Activated B cell treated with CpG ODN at 0.5 μM for 24 hours (primary cell): ENCODE data around the gene MOB4. TPM values are rescaled to one million over a fixed set of nuclear protein-coding genes. Genes with fewer than 3 reads are reported as not detected.

ENCODE experiments used
- ATAC-seq: fragments of 200-7000 bp; cut with Tn5 transposase; one replicate; pipeline ENCODE4 v1.10.0; 2021; ENCODE audit warnings: low read depth, mild to moderate bottlenecking, moderate library complexity
- CTCF ChIA-PET: fragments of 350-600 bp; sonication (Branson Sonifier 250); formaldehyde crosslinking; loops from one replicate; lab custom pipeline; 2021; ENCODE audit warnings: antibody characterized with exemption; lab: Charles Lee
- POLR2A ChIA-PET: fragments of 350-600 bp; sonication (Branson Sonifier 250); formaldehyde crosslinking; loops from one replicate; lab custom pipeline; 2021; ENCODE audit warnings: antibody characterized with exemption; lab: Charles Lee
- DNase-seq: peaks from one replicate; pipeline ENCODE4 v3.0.0; 2022
- H3K27ac Mint-ChIP-seq: one replicate; pipeline ENCODE4 v1.8.0; 2020; ENCODE audit warnings: mixed read lengths
- H3K27me3 Mint-ChIP-seq: one replicate; pipeline ENCODE4 v1.8.0; 2021; ENCODE audit warnings: mixed read lengths
- H3K36me3 Mint-ChIP-seq: one replicate; pipeline ENCODE4 v1.8.0; 2021; ENCODE audit warnings: low read depth, mixed read lengths
- H3K4me1 Mint-ChIP-seq: one replicate; pipeline ENCODE4 v1.8.0; 2021; ENCODE audit warnings: mixed read lengths
- H3K4me3 Mint-ChIP-seq: one replicate; pipeline ENCODE4 v1.8.0; 2020; ENCODE audit warnings: mild to moderate bottlenecking, mixed read lengths
- H3K9me3 Mint-ChIP-seq: one replicate; pipeline ENCODE4 v1.8.0; 2020; ENCODE audit warnings: mixed read lengths
- intact Hi-C: fragments of 100-400 bp; cut with micrococcal nuclease; formaldehyde crosslinking; loops from one replicate; pipeline ENCODE4 v1.15.1; 2024
- total RNA-seq: library from RNA; stranded (reverse); gene quantifications from 2 replicates; pipeline ENCODE4 v1.2.3, GENCODE V29; 2022
- TF ChIP-seq, protein P1 (sequence below): fragments of 200-600 bp; IDR thresholded peaks from one replicate; pipeline ENCODE4 v1.8.0; 2022; ENCODE audit warnings: antibody characterized with exemption, mild to moderate bottlenecking

The MOB4 gene
- total RNA-seq, 1 donor from 2014 or later: 22.1 TPM

DNA sequence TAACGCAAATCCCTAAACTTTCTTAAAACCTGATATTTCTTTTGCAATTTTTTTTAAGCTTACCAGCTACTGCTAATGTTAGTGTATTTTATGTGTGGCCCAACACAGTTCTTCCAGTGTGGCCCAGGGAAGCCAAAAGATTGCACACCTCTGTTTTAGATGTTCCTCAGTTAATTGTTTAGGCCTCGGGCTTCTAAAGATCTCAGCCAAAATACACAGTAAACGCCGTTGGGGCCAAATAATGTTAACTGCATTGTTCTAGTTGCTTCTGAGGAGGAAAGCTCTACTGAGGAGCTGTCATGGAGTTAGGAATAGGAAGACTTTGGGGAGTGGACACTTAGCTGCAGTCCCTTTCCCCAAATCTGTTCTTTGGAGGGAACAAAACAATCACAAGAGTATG, 13.7 kb upstream of the MOB4 start:
- ATAC-seq: no peak
- peak overlapping the region; percentile 97 for H3K4me3 Mint-ChIP-seq
- CTCF ChIA-PET: no interaction called here
- intact Hi-C loops: loop anchor here (5.0 to 10.0 kb wide), 2 partner anchors 575 to 707 kb away; partner anchors contain the start of genes GTF3C3 and PGAP1
- peak overlapping the region; percentile 94 for H3K27ac Mint-ChIP-seq
- H3K36me3 Mint-ChIP-seq: peaks cover 63% of the 10 kb centered on the region
- DNase-seq: no peak
- H3K27me3 Mint-ChIP-seq: no peaks in the 10 kb centered on the region
- POLR2A ChIA-PET: interaction anchor here (7.5 kb wide), 1 partner anchor 13 kb away, joined by 173 read pairs; the partner anchor contains the start of gene MOB4
- H3K4me1 Mint-ChIP-seq: peaks cover 42% of the 10 kb centered on the region
- H3K9me3 Mint-ChIP-seq: no peaks in the 10 kb centered on the region
- TF ChIP-seq, protein P1, sequence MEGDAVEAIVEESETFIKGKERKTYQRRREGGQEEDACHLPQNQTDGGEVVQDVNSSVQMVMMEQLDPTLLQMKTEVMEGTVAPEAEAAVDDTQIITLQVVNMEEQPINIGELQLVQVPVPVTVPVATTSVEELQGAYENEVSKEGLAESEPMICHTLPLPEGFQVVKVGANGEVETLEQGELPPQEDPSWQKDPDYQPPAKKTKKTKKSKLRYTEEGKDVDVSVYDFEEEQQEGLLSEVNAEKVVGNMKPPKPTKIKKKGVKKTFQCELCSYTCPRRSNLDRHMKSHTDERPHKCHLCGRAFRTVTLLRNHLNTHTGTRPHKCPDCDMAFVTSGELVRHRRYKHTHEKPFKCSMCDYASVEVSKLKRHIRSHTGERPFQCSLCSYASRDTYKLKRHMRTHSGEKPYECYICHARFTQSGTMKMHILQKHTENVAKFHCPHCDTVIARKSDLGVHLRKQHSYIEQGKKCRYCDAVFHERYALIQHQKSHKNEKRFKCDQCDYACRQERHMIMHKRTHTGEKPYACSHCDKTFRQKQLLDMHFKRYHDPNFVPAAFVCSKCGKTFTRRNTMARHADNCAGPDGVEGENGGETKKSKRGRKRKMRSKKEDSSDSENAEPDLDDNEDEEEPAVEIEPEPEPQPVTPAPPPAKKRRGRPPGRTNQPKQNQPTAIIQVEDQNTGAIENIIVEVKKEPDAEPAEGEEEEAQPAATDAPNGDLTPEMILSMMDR: no peak

DNA sequence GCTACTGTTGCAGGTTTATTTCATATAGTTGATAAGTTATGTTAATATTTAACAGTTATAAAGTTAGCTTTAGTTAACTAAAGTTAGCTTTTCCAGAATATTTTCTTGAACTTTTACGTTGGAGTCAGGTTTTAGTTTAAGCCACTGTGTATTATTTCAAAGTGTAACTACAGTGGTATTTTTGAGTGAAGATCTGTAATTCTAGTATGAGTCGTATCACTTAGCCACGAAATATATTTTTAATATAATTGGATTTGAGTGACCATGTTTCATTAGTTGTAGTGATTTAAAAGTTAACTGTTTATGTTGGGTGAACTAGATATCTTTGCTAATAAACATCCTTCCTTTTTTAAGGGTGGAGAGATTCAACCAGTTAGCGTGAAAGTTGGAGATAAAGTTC, 13.2 kb upstream of the MOB4 start:
- H3K27me3 Mint-ChIP-seq: no peaks in the 10 kb centered on the region
- peak overlapping the region; percentile 94 for H3K27ac Mint-ChIP-seq
- ChIA-PET POLR2A (interaction anchor here (7.5 kb wide), 1 partner anchor 12 kb away, joined by 173 read pairs; the partner anchor contains the start of gene MOB4), CTCF (no interaction called here)
- H3K9me3 Mint-ChIP-seq: no peaks in the 10 kb centered on the region
- TF ChIP-seq, protein P1: no peak
- ATAC-seq (no peak), DNase-seq (no peak)
- H3K4me3 Mint-ChIP-seq: peak overlapping the region; percentile 97
- intact Hi-C loops: loop anchor here (5.0 to 10.0 kb wide), 2 partner anchors 575 to 708 kb away; partner anchors contain the start of genes GTF3C3 and PGAP1
- peaks cover 58% of the 10 kb centered on the region for H3K36me3 Mint-ChIP-seq
- peaks cover 37% of the 10 kb centered on the region for H3K4me1 Mint-ChIP-seq

DNA sequence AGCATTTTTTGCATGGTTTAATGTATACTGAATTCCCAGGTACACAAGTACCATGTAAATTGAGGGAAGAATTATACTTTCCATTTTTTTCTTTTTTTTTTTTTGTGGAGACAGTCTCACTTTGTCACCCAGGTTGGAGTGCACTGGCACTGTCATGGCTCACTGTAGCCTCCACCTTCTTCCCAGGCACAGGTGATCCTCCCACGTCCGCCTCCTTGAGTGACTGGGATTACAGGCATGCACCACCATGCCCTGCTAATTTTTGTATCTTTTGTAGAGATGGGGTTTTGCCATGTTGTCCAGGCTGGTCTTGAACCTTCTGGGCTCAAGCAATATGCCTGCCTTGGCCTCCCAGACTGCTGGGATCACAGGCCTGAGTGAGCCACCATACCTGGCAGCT, 11.9 kb upstream of the MOB4 start:
- ATAC-seq (no peak), DNase-seq (no peak)
- H3K9me3 Mint-ChIP-seq: no peaks in the 10 kb centered on the region
- TF ChIP-seq, protein P1: no peak
- no peak overlapping the region for H3K4me3 Mint-ChIP-seq
- CTCF ChIA-PET: no interaction called here
- POLR2A ChIA-PET: interaction anchor here (0.7 to 7.5 kb wide), 3 partner anchors 11 to 519 kb away, joined by 3 to 173 read pairs (median 5); partner anchors contain the start of genes COQ10B and MOB4
- H3K27me3 Mint-ChIP-seq: no peaks in the 10 kb centered on the region
- intact Hi-C loops: loop anchor here (5.0 to 10.0 kb wide), 2 partner anchors 577 to 709 kb away; partner anchors contain the start of genes GTF3C3 and PGAP1
- no peak overlapping the region for H3K27ac Mint-ChIP-seq
- H3K4me1 Mint-ChIP-seq: peaks cover 24% of the 10 kb centered on the region
- H3K36me3 Mint-ChIP-seq: peaks cover 51% of the 10 kb centered on the region

DNA sequence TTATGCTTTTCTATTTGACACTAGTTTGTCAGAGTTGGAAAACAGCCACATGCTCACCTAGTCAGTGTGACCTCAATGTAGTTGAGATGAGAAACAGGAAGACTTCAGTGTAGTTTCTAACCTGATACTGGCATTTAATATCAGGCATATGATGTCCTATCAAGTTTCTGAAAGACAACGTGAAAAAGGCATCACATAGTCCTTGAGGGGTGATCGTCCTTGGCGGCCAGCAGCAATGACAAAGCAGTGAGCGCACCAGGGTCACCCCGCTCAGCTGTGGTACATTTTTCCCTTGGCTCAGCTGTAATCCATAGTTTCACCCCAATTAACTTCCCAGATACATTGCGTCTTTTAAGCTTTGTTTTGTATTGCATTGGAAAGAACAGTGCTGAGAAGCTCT, 11.4 kb upstream of the MOB4 start:
- POLR2A ChIA-PET: interaction anchor here (1.1 to 7.5 kb wide), 2 partner anchors 10 to 51 kb away, joined by 3 to 173 read pairs; partner anchors contain the start of genes COQ10B and MOB4
- Mint-ChIP-seq H3K9me3 (no peaks in the 10 kb centered on the region), H3K36me3 (peaks cover 48% of the 10 kb centered on the region), H3K4me1 (peaks cover 23% of the 10 kb centered on the region), H3K4me3 (no peak overlapping the region), H3K27me3 (no peaks in the 10 kb centered on the region), H3K27ac (no peak overlapping the region)
- no peak for DNase-seq
- CTCF ChIA-PET: no interaction called here
- ATAC-seq: no peak
- TF ChIP-seq, protein P1: no peak
- intact Hi-C loops: loop anchor here (5.0 to 10.0 kb wide), 2 partner anchors 577 to 710 kb away; partner anchors contain the start of genes GTF3C3 and PGAP1

DNA sequence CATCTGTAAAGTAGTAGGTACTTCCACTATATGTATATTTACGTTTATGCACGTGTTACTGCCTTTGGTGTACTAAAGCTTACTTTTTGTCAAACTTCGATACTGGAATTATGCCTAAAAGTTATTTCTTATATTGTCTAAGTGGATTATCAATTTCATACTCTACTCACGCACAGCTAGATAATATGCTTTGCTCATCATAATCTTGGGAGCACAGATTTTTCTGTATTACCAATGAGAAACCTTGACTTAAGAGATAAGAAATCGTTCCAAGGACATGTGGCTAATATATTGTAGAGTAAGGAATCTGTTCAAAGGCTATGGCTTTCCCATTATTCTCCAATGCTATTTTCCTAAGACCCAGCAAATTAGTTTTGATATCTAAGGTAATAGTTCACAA, 9.2 kb upstream of the MOB4 start:
- TF ChIP-seq, protein P1: no peak
- H3K36me3 Mint-ChIP-seq: peaks cover 39% of the 10 kb centered on the region
- no peak for DNase-seq
- H3K4me1 Mint-ChIP-seq: peaks cover 12% of the 10 kb centered on the region
- no peak overlapping the region for H3K27ac Mint-ChIP-seq
- CTCF ChIA-PET: no interaction called here
- ATAC-seq: no peak
- no peaks in the 10 kb centered on the region for H3K9me3 Mint-ChIP-seq
- intact Hi-C loops: loop anchor here (10.0 kb wide), 1 partner anchor 712 kb away; the partner anchor contains the start of gene GTF3C3
- POLR2A ChIA-PET: interaction anchor here (0.6 to 3.1 kb wide), 2 partner anchors 9 to 50 kb away, joined by 3 to 20 read pairs; partner anchors contain the start of gene MOB4
- no peaks in the 10 kb centered on the region for H3K27me3 Mint-ChIP-seq
- no peak overlapping the region for H3K4me3 Mint-ChIP-seq
